HG02943 (cell line): ENCODE results near the gene TRIB2.

Experiments used
- ATAC-seq: cut with Tn5 transposase; IDR thresholded peaks from one replicate; pipeline ENCODE4 v1.9.1; 2021; ENCODE audit warnings: mild to moderate bottlenecking, low read depth, moderate library complexity; ENCODE audit not compliant: unreplicated experiment

The TRIB2 gene

DNA sequence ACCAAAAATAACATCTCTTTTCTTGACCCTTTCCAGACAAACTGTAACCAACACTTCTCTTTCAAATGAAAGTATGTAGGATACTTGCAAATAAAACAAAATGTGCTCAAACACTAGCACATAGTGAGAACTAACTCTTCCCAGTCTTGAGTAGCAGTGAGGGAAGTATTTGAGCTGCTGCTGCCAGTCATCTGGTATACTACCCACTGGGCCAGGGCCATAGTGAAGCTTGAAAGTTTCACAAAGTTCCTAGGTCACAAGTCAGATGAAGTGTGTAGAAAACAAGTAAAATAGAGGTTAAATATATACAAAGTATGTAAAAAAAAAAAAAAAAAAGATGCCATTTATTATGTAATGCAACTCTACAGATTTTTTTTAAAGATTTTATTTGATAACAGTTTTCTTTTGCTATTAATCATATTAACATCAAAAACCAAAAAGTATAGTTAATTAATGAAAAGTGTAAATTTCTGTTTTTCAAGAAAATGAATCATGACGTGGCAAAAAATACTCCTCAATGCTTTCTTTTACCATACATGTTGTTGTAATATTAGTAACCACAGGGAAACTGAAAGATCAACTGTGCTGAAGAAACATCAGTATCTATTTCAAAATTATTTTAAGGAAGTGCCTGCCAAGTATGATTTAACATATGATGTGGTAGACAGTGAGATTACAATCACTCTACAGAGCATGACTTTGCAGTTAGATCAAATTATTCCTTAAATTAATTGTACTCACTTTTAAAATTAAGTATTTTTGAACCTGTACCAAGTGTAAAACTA, 21.6 kb upstream of the TRIB2 start:
- ATAC-seq, result no peak

DNA sequence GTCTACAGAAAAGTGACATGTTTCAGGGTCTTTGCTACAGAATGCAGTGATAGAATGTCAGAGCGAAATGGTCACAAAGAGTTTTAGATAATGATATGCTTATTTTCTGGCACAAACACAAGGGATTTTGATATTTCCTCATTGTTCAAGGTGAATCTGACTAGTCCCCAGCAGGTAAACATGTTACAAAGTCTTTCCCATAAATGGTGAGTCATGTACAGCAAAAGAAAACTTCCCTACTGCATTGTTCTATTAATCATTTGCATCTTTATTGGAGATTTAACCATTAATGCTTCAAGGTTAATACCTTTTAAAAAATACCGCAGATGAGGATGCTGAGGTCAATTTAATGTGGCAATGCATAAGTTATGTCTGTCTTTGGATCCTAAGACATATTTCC, 19.1 kb upstream of the TRIB2 start:
- ATAC-seq, result no peak

DNA sequence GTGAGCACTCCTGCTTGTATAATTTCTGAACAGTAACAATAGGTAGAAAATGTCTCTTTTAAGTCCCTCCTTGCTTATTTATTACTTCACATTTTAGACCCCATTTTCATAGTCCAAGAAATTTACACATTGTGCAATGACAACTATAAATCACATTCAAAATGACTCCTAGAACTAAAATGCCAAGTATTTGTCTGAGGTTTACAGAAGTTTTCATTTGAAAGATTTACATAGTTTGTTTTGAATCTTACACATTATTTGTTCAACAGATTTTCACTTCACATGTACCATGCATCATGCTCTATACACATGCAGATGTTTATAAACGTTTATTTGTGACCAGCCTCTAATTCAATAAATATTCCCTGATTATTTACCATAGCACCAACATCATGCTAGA, 15.7 kb upstream of the TRIB2 start:
- no peak for ATAC-seq

DNA sequence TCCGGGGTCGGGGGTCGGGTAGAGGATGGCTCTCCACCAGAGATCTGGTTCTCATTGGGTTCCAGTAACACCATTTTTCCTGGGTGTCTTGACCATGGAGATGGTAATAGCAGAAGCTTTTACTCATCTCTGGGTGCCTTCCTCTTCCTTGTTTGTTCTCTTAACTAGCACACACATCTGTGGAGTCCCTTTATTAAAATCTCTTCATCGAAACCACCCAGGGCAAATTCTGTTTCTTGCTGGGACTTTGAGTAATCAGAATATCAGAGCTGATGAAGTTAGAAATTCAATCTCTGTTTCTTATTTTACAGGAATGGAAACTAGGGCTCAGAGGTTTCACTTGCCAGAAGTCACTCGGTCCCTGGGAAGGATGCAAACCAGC, 15.0 kb upstream of the TRIB2 start:
- no peak for ATAC-seq

DNA sequence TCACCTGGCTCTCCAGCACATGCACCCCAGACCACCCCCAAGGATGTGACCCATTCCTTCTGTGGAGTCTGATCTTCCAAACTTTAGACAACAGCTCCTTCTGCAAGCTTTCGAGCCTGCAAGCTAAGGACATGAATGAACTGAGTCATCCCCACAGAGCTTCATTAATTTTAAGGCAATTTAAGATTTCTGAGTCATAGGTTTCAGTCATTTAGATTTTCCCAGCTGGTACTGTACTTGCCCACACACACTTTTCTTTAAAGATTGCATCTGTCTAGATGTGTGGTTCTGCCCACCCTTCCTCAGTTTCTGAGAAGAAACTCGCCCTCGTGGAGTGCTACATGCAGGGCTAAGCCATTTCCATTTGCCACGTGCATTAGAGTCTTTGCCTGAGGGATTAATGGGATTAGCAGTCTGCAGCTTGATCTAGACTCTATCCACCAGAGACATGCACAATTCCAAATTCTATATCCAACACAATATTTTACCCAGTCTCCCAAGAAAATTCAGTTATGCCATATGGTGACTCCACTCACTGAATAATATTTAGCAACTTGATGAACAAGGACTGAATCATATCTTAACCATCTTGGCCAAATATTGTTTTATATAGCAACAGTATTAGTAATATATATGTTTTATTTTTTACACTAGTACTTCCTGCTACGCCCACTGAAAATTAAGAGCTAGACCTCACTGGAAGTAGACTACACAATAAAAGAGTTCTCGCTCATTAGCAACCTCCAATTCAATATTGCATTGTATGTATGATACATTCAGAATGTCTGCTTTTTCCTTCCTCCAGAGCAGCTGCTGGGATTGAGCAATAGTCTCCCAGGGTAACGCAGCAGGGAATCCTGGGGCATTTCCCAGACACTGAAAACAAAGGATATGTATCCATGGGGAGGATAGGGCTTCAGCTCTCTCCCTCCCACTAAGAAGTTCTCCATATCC, 14.3 kb upstream of the TRIB2 start:
- ATAC-seq, result no peak

DNA sequence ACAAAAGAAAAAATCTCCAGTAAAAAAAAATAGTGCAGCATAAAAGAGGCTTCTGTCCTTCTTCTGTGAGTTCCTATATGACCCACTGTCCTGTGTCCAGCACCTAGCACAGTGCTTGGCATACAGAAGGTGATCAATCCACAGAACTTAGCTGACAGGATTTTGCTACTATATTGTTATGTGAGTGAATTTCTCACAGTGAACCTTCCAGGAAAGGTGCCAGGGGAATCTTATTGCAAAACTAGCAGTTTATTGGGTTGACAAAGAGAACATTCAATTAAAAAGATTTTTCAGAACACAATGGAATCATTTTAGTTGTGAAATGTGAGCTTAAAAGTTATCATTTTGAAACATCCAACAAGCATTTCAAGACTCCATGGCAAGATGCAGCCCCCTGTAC, 12.4 kb upstream of the TRIB2 start:
- ATAC-seq, result no peak

DNA sequence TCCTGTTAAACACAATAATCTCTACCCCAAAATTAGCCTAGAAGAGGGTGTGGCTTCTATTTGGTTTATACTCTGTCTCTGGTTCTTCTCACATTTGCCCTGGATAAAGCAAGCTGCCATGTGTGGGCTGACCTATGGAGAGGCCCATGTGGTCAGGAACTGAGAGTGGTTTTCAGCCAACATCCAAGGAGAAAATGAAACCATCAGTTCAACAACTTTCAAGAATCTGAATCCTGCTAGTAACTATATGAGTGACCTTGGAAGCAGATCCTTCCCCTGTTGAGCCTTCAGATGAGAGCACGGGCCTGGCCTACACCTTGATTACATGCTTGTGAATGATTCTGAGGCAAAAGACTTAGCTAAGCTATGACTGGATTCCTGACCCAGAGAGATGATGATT, 11.5 kb upstream of the TRIB2 start:
- ATAC-seq, result no peak

DNA sequence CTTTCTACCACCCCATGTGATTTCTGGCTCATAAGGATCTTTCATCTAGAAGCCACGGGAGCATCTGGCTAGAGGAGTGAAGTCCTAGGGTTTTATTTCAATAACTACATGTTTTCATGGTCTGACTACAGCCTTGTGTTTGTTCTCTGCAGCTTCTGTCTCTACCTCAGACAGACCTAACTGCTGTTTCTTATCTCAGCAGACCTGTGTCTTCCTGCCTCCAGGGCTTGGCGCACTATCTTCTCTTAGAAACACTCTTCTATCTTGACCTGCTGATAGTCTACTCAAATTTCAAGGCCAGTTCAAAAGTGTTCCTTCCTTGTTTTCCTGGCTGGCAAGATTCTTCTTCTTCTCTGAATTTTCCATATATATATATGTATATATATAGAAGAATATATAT, 11.0 kb upstream of the TRIB2 start:
- no peak for ATAC-seq

DNA sequence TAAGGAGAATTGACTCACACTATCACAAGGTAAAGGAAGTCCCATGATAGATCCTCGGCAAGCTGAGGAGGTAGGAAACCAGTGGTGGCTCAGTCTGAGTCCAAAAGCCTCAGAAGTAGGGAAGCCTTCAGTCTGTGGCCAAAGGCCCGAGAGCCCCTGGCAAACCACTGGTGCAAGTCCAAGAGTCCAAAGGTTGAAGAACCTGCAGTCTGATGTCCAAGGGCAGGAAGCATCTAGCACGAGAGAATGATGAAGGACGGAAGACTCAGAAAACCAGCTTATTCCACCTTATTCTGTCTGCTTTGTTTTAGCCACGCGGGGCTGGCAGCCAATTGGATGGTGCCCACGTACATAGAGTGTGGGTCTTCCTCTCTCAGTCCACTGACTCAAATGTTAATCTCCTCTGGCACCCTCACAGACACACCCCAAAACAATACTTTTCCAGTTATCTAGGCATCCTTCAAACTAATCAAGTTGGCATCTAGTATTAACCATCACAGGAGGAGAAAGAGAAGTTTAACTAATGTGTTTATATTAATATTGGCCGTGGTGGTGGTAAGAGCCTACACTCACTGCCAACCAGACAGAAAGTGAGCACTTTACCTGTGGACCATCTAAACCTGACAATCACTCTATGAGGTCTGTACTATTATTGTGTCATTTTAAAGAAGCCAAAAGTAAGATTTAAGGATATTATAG, 8.1 kb upstream of the TRIB2 start:
- ATAC-seq, result no peak

DNA sequence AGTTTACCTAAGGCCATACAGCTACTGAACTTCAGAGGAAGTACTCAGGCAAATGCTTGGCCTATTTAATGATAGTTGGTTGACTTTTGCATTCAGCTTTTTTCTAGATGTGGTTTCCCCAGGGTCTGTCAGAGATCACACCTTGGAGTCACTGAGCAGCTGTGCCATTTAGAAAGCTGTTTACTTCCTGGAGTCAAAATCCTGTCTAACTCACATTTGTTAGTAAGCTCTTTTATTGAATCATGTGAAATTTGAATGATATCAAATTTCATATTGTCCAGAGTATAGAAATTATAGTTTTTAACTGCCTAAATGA, 7.6 kb upstream of the TRIB2 start:
- ATAC-seq, result no peak

DNA sequence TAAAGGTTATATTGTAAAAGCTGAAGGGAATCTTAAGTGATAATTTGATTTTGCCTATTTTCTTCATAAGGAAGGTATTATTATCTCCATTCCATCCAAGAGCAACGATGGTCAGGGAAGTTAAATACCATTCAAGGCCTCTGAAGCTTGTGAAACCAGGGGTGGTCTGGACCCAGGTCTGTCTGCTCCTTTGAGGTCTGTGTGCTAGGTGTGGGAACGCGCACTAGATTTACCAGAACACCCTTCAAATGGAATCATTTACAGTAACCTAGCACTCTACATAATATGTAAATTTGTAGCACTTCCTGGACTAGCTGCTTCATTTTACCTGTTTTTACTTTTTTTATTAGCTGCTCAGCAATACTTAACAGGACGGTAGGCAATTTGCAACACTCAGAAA, 6.4 kb upstream of the TRIB2 start:
- ATAC-seq, result no peak

DNA sequence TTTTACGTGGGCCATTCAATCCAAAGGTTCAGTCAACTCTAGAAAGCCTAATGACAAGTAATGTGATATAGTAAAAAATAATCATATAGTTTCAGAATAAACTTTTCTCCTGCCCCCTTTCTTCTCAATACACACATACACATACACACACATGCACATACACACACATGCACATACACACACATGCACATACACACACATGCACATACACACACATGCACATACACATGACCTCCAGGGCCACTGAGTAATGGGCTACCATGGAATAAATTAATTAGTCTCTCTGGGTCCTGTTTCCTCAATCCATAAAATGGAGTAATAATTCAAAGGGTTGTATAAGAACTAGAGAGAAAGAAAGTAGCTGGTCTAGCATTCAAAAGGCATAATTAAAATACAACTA, 5.4 kb upstream of the TRIB2 start:
- ATAC-seq, result no peak

DNA sequence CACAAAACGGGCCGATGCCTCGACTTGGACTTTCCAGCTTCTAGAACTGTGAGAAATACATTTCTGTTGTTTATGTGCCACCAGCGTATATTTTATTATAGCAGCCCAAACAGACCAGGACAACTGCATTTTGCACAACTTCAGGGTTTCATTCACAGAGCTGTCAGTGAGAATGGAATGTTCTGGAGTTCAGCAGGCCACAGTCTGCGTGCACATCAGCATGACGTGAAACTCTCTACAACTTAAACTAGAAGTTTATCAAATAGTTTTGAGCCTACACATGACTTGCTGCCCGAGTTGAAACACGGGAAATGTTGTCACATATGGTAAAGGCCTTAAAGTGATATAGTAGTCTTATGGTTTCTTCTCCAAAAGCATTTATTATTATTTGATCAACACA, 3.9 kb upstream of the TRIB2 start:
- no peak for ATAC-seq

DNA sequence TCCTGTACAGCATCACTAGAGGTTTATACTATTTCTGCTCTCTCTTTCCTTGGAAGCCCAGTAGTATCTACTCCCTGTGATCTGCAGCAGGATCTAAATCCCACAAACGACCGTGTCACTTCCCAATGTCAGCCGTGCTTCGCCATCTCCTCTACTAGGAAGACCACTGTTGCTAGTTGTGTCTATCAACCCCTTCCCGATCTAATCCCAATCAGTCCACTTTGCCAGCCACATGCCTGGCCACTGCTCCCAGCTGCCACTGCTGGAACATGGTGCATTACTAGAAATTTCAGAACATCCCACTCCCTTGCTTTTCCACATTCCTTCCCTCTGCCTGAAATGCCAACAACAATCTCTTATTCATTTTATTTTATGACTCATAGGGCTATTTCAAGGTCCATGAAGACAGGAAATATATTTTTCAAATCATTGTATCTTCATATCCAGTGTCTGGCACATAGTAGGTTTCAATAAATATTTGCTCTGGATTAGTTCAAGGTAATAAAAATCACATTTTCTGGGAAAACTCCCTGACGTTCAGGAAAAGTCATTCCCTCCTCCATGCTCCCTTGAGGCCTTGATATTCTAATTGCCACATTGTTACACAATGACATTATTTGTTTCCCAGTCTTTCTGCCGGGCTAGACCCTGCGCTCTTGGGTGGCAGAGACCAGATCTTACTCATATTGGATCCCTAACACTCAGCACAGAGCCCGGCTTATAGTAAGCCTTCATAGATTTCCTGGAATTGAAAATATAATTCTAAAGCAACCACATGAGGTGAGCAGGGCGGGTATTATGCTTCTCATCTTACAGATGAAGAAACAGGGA, 2.1 kb upstream of the TRIB2 start:
- ATAC-seq, result no peak

DNA sequence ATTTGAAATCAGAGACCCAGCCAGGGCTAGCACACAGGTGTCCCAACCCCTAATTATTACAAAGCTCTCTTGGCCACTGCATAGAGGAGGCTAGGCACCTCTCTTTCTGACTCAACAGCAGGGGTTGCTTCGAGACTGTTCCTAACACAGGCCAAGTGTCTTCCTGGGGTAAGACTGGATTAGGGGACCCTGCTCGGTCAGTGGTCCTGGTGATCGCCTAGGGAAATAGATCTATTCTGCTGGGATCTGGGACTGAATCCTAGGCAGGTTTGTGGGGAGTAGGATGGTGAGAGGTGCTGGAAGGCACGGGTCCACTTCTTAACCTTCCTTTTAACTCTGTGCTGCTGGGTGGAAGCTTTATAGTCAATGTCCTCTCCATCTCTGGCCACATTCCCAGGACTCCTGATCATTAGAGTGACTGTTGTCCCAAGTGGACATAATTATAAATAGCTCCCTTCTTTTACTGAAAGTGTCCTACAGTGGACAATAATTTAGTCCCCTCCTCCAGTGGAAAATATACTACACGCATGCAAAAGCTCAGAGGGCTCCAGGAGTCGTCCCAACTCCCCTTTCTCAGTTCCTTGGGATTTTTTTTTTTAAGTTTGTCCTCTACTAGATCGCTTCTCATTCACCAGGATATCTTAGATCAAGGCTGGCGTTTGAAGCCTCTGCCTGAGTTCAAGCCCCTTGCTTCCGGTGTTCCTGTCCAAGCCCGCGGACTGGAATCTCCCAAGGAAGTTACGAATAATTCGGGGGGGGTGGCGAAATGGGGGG, 1.3 kb upstream of the TRIB2 start:
- no peak for ATAC-seq

DNA sequence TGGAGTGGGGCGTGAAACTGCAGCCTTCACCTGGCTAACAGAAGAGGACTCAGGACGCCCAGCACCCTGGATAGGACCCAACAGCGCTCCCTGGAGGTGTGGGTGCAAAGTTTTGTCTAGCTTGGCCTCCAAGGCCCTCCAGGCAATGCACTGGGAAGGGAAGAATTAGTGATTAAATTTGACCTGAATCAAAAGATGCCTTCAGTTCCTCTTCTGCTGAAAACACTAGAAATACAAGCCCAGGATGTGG, 779 bp upstream of the TRIB2 start:
- no peak for ATAC-seq

DNA sequence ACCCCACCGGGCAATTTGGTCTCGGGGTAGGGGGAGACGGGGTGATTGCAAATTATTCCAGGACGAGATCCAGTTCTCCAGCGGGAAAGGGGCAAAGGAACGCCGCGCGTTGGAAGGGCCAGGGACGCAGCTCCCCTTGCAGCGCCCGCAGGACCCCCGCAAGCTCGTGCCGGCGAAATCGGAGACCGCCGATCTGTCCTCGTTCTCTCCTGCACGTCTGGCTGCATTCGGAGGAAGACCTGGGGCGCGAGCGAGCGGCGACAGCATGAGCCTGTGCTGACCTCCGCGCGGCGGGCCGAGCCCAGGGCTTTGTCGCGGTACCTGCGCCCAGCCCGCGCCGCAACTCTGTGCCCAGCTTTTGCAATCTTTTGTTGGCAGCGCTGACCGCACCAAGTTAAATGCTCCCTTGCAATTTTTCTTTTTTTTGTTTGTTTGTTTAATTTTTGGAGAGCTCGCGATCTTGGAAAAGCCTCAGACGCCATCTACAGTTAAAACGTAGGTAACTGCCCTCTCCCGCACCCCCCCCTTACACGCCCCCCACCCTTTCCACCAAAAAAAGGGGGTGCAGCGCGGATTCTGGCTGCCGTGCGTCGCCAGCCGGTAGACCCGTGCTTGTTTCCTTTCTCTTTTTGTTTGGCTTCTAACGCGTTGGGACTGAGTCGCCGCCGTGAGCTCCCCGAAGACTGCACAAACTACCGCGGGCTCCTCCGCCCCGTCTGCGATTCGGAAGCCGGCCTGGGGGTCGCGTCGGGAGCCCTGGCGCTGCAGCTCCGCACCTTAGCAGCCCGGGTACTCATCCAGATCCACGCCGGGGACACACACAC, 667 bp downstream of the TRIB2 start:
- ATAC-seq, result no peak

DNA sequence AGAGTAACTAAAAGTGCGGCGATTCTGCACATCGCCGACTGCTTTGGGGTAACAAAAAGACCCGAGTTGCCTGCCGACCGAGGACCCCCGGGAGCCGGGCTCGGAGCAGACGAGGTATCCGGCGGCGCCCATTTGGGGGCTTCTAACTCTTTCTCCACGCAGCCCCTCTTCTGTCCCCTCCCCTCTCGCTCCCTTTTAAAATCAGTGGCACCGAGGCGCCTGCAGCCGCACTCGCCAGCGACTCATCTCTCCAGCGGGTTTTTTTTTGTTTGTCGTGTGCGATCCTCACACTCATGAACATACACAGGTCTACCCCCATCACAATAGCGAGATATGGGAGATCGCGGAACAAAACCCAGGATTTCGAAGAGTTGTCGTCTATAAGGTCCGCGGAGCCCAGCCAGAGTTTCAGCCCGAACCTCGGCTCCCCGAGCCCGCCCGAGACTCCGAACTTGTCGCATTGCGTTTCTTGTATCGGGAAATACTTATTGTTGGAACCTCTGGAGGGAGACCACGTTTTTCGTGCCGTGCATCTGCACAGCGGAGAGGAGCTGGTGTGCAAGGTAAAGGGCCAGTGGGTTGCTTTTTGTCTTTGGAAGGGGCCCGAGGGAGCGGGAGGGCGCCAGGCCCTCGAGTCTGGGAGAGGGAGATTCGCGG, 1.4 kb downstream of the TRIB2 start:
- ATAC-seq, result no peak
